Psoas muscle (tissue), 8 donors: Measurements from ENCODE around the gene RASSF5. TPM values are rescaled to one million over a fixed set of nuclear protein-coding genes. Genes with fewer than 3 reads are reported as not detected.
"Not testable (repeated sequence)": the region's sequence is repeated elsewhere in the genome, so short reads cannot be mapped to it uniquely, and the experiment has no call there.

ENCODE experiments used
- ATAC-seq, 4 donors: fragments of 200-7000 bp; cut with Tn5 transposase; one replicate each; pipeline ENCODE4 v1.9.1; 2020; ENCODE audit warnings: moderate library complexity in 3 of 4, mild to moderate bottlenecking in 2 of 4
- DNase-seq, 2 donors: peaks; one replicate each; pipeline ENCODE4 v3.0.0-alpha.2; 2020
- H3K27ac ChIP-seq: fragments of 200-600 bp; one replicate; pipeline ENCODE4 v1.8.0; 2022
- H3K27me3 ChIP-seq, 3 donors: fragments of 200-600 bp in 1 of 3; one replicate each; pipeline versions ENCODE4 v1.6.1 to v1.8.0; 2013 to 2022; ENCODE audit warnings: low read length in 2 of 3, mild to moderate bottlenecking in 2 of 3, moderate library complexity in 1 of 3; ENCODE audit not compliant: insufficient read depth in 3 of 3
- H3K36me3 ChIP-seq, 2 donors: fragments of 200-600 bp in 1 of 2; one replicate each; pipeline versions ENCODE4 v1.6.1 to v1.8.0; 2013 to 2022; ENCODE audit warnings: low read depth in 1 of 2, mild to moderate bottlenecking in 1 of 2, moderate library complexity in 1 of 2; ENCODE audit not compliant: insufficient read depth in 1 of 2
- H3K4me1 ChIP-seq: fragments of 200-600 bp; one replicate; pipeline ENCODE4 v1.8.0; 2022
- H3K4me3 ChIP-seq: fragments of 200-600 bp; one replicate; pipeline ENCODE4 v1.8.0; 2022; ENCODE audit warnings: mild to moderate bottlenecking
- H3K9me3 ChIP-seq: fragments of 200-600 bp; one replicate; pipeline ENCODE4 v1.8.0; 2022
- CTCF ChIP-seq: fragments of 200-600 bp; IDR thresholded peaks from one replicate; pipeline ENCODE4 v1.8.0; 2022; ENCODE audit warnings: antibody characterized with exemption
- WGBS, 3 donors: extraction: QIAGEN DNeasy Blood & Tissue Kit; methylation state at CpG; one replicate each; pipeline versions ENCODE4 v1.1.6 to v1.1.7; 2013; 5-methylcytosine and 5-hydroxymethylcytosine counted together
- intact Hi-C, 2 donors: fragments of 100-400 bp; cut with DNase I; formaldehyde crosslinking; loops; one replicate each; pipeline versions ENCODE4 v1.11.0 to v1.14.2; 2022
- polyA plus RNA-seq, 3 donors: library from polyadenylated mRNA; stranded (reverse); fragments of 200-250 nt; gene quantifications; one replicate each; pipeline ENCODE4 v1.2.3, GENCODE V29; 2013
- total RNA-seq, 4 donors: library from RNA; stranded (reverse); fragmentation: NEBNext Ultra II Directional in 2 of 4; extraction: Animal tissue kit (Norgen Biotek cat#: 25700) in 2 of 4; gene quantifications; one replicate each; pipeline versions ENCODE4 v1.2.1 to v1.2.4, GENCODE V29; 2021 to 2023
- donor health status: healthy with polysubstance abuse.
- donor health status: DM: no; HTN: no; CAD: no; lungs with moderate emphysema.
- donor health status: Bipolar disorder and iron deficiency.
- donor health status: healthy.
- donor health status: DM: yes; HTN: yes; CAD: no.
- donor health status: DM: no; HTN: no; CAD: no.
- donor health status: DM: no; HTN: no; CAD: no.
- donor health status: DM: yes; HTN: yes; CAD: no.

RASSF5 gene
- total and polyA plus RNA-seq, 7 donors: 1.1 to 14.6 (median 1.9) TPM

- H3K4me3 ChIP-seq: no peak overlapping the region
- peak; percentile 66 for TF ChIP-seq CTCF
- no peak for ATAC-seq
- peaks cover 12 to 79% of the 10 kb centered on the region in 2 donors for H3K36me3 ChIP-seq
- no peaks in the 10 kb centered on the region for H3K27me3 ChIP-seq
- no peak for DNase-seq
- peaks cover 7% of the 10 kb centered on the region for H3K4me1 ChIP-seq
- no peak overlapping the region for H3K27ac ChIP-seq
- 75 to 78% (median 75%) methylated on average over 7 of the region's 7 CpGs for WGBS, 3 donors
- H3K9me3 ChIP-seq: no peaks in the 10 kb centered on the region
- intact Hi-C loops: no loop called here
These were observed 100.9 kb downstream of the RASSF5 start for GRCh38 chr1:206608108-206608698.

- H3K4me1 ChIP-seq: peaks cover 7% of the 10 kb centered on the region
- H3K36me3 ChIP-seq: peaks cover 10 to 67% of the 10 kb centered on the region in 2 donors
- no peaks in the 10 kb centered on the region for H3K9me3 ChIP-seq
- no peaks in the 10 kb centered on the region for H3K27me3 ChIP-seq
- TF ChIP-seq CTCF: no peak
- intact Hi-C loops: no loop called here
- no peak for DNase-seq
- no peak for ATAC-seq
- 48 to 52% (median 51%) methylated on average over 4 of the region's 4 CpGs for WGBS, 3 donors
- no peak overlapping the region for H3K4me3 ChIP-seq
- no peak overlapping the region for H3K27ac ChIP-seq
These were observed 102.1 kb downstream of the RASSF5 start for GRCh38 chr1:206609229-206609991.

GRCh38 chr1:206612129-206612876 lies 105.0 kb downstream of the RASSF5 start, which contains the start of gene EIF2D:
Gene EIF2D (minus strand): TSS chr1:206612465. CDS start chr1:206612342, 123 bp downstream.
- Histone ChIP-seq H3K27ac (peak within 1 kb of the TSS; percentile 91), H3K4me1 (peaks cover 7% of the 10 kb centered on the region), H3K9me3 (no peaks in the 10 kb centered on the region), H3K36me3 (peaks cover 2 to 38% of the 10 kb centered on the region in 2 donors), H3K4me3 (peak within 1 kb of the TSS; percentile 90), H3K27me3 (no peaks in the 10 kb centered on the region)
- intact Hi-C loops: no loop called here
- ATAC-seq: peak; percentile 99 to 100 (median 100)
- TF ChIP-seq CTCF: peak; percentile 97
- peak; percentile 94 to 98 for DNase-seq
- WGBS, 3 donors: 2 to 3% (median 3%) methylated on average over 34 to 48 of the region's 48 CpGs

DNA sequence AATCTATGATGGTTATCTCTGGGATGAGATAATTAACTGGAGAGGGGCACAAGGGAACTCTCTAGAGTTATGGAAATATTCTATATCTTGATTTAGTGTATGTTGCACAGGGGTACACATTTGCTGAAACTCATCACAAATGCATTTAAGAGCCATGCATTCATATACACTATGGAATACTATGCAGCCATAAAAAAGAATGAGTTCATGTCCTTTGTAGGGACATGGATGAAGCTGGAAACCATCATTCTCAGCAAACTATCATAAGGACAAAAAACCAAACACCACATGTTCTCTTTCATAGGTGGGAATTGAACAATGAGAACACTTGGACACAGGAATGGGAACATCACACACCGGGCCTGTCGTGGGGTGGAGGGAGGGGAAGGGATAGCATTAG lies 119.1 kb downstream of the RASSF5 start:
- H3K9me3 ChIP-seq, ATAC-seq, DNase-seq, H3K27ac ChIP-seq, intact Hi-C loops, H3K36me3 ChIP-seq, H3K27me3 ChIP-seq, H3K4me1 ChIP-seq, H3K4me3 ChIP-seq: not testable (repeated sequence)
- 96 to 100% (median 100%) methylated on average over 2 of the region's 2 CpGs for WGBS, 3 donors

GRCh38 chr1:206628916-206629315 lies 121.6 kb downstream of the RASSF5 start:
- Histone ChIP-seq H3K4me3 (no peak overlapping the region), H3K36me3 (no peaks in the 10 kb centered on the region), H3K9me3 (no peaks in the 10 kb centered on the region), H3K27me3 (no peaks in the 10 kb centered on the region), H3K4me1 (no peaks in the 10 kb centered on the region), H3K27ac (no peak overlapping the region)
- TF ChIP-seq CTCF: no peak
- DNase-seq (no peak), ATAC-seq (no peak)
- WGBS, 3 donors: 0 to 61% (median 0%) methylated on average over 1 of the region's 1 CpG
- intact Hi-C loops: no loop called here
